ENCODE data around the gene KREMEN2. TPM values are rescaled to one million over a fixed set of nuclear protein-coding genes. Genes with fewer than 3 reads are reported as not detected.

Gene KREMEN2
- total and polyA plus RNA-seq, 9 of the 15 experiments (the other 6 are each of a cell fraction or from before 2014, with no cell fraction given), result 0.04 to 7.7 (median 1.5) TPM; not detected in 1

- CTCF ChIA-PET (ENCODE audit: low intra/inter-chr PET ratio), result no interaction called here
- intact Hi-C loops (cut with micrococcal nuclease) (no loop called here), in situ Hi-C loops (cut with MboI) (no loop called here)
- Histone ChIP-seq H3K27ac (ENCODE audit: extremely low read depth, low read depth, low read length) (no peak overlapping the region), H3K4me2 (ENCODE audit: insufficient read depth, low read length) (no peak overlapping the region), H3K79me2 (ENCODE audit: control insufficient read depth, insufficient read depth, low read length) (no peaks in the 10 kb centered on the region), H3K4me3 (no peak overlapping the region), H3K9ac (ENCODE audit: insufficient read depth in 1 of 2, low read depth in 2 of 2, low read length in 2 of 2) (peak overlapping the region in 1 of 2 experiments; percentile 19; a peak in 1 of 4 replicates), H2AFZ (ENCODE audit: low read depth, low read length) (no peak overlapping the region), H3K9me3 (replicated peaks; ENCODE audit: control insufficient read depth, insufficient read depth, low read depth, low read length) (no peaks in the 10 kb centered on the region), H3K9me1 (ENCODE audit: control insufficient read depth, insufficient read depth, low read length) (no peaks in the 10 kb centered on the region), H3K27me3 (ENCODE audit: control insufficient read depth in 2 of 2, insufficient read depth in 2 of 2, low read length in 2 of 2) (peaks cover 0 to 10% of the 10 kb centered on the region in 2 experiments; a peak in 2 of 5 replicates), H4K20me1 (replicated peaks; ENCODE audit: control insufficient read depth, insufficient read depth, low read length) (no peaks in the 10 kb centered on the region; the same call in 1 of the 2 replicates), H3K36me3 (ENCODE audit: control insufficient read depth, insufficient read depth, low read length) (no peaks in the 10 kb centered on the region), H3K4me1 (replicated peaks in 1 of 2; ENCODE audit: control insufficient read depth in 2 of 2, insufficient read depth in 2 of 2, low read length in 2 of 2) (peaks cover 0 to 61% of the 10 kb centered on the region in 2 experiments; a peak in 4 of 5 replicates)
- no peak for DNase-seq (ENCODE audit: extremely low read depth in 1 of 4, low spot score in 3 of 4)
- WGBS (ENCODE audit: insufficient coverage, low coverage, missing lambda C conversion rate), result 14% methylated on average over 10 of the region's 10 CpGs
- no peak for FAIRE-seq
- no TSS peak for BruUV-seq (replicated peaks)
- POLR2A ChIA-PET, result interaction anchor here (0.6 to 1.6 kb wide), 4 partner anchors 11 to 127 kb away, joined by 3 to 4 read pairs (median 4); no protein-coding TSS in a partner anchor
- ATAC-seq, result no peak
- 0 out of 2 replicates have a peak, but pooled peaks have one; percentile 12 for TF ChIP-seq MAX (CRISPR knock-in tag; IDR thresholded peaks at IDR 0.05)
- no peak for TF ChIP-seq MAFF (IDR thresholded peaks at IDR 0.05; ENCODE audit: low read length)
These were observed 4.9 kb upstream of the KREMEN2 start for GRCh38 chr16:2959206-2959605.

- H3K27ac ChIP-seq (ENCODE audit: extremely low read depth, low read depth, low read length), result no peak overlapping the region
- H4K20me1 ChIP-seq (replicated peaks; ENCODE audit: control insufficient read depth, insufficient read depth, low read length), result no peaks in the 10 kb centered on the region; the same call in 1 of the 2 replicates
- H2AFZ ChIP-seq (ENCODE audit: low read depth, low read length), result no peak overlapping the region
- TF ChIP-seq SPI1 (IDR thresholded peaks at IDR 0.05; ENCODE audit: borderline replicate concordance, low read depth, low read length), result peak; percentile 7; the same call in 1 of the 2 replicates
- no peak for TF ChIP-seq EZH2 (IDR thresholded peaks at IDR 0.05; ENCODE audit: borderline replicate concordance, low read depth, low read length)
- H3K9ac ChIP-seq (ENCODE audit: insufficient read depth in 1 of 2, low read depth in 2 of 2, low read length in 2 of 2), result peak overlapping the region in 1 of 2 experiments; percentile 2; a peak in 2 of 4 replicates
- FAIRE-seq (no peak), DNase-seq (ENCODE audit: extremely low read depth in 1 of 4, low spot score in 3 of 4) (no peak), ATAC-seq (no peak)
- CTCF ChIA-PET (ENCODE audit: low intra/inter-chr PET ratio), result no interaction called here
- peaks cover 2 to 61% of the 10 kb centered on the region in 2 experiments; a peak in 4 of 5 replicates for H3K4me1 ChIP-seq (replicated peaks in 1 of 2; ENCODE audit: control insufficient read depth in 2 of 2, insufficient read depth in 2 of 2, low read length in 2 of 2)
- BruUV-seq (replicated peaks), result no TSS peak
- POLR2A ChIA-PET, result interaction anchor here (0.6 to 1.3 kb wide), 6 partner anchors 10 to 805 kb away, joined by 3 to 4 read pairs (median 3); partner anchors contain the start of gene TRAF7
- 0 out of 5 replicates have a peak, but pooled peaks cover 0 to under 1% of the 10 kb centered on the region in 2 experiments for H3K27me3 ChIP-seq (ENCODE audit: control insufficient read depth in 2 of 2, insufficient read depth in 2 of 2, low read length in 2 of 2)
- in situ Hi-C loops (cut with MboI), result no loop called here
- no peaks in the 10 kb centered on the region for H3K79me2 ChIP-seq (ENCODE audit: control insufficient read depth, insufficient read depth, low read length)
- no peaks in the 10 kb centered on the region for H3K9me3 ChIP-seq (replicated peaks; ENCODE audit: control insufficient read depth, insufficient read depth, low read depth, low read length)
- 34% methylated on average over 16 of the region's 17 CpGs for WGBS (ENCODE audit: insufficient coverage, low coverage, missing lambda C conversion rate)
- H3K4me3 ChIP-seq, result no peak overlapping the region
- no peaks in the 10 kb centered on the region for H3K9me1 ChIP-seq (ENCODE audit: control insufficient read depth, insufficient read depth, low read length)
- H3K4me2 ChIP-seq (ENCODE audit: insufficient read depth, low read length), result no peak overlapping the region
- no peaks in the 10 kb centered on the region for H3K36me3 ChIP-seq (ENCODE audit: control insufficient read depth, insufficient read depth, low read length)
- intact Hi-C loops (cut with micrococcal nuclease), result loop anchor here (10.0 kb wide), 1 partner anchor 64 kb away; the partner anchor contains the start of genes HCFC1R1, THOC6 and TNFRSF12A
These were observed 3.7 kb upstream of the KREMEN2 start for GRCh38 chr16:2960183-2961010.

All from K562 (cell line).